ENCODE measurements around the gene WDR47. TPM values are rescaled to one million over a fixed set of nuclear protein-coding genes. Genes with fewer than 3 reads are reported as not detected.
"Not testable (repeated sequence)": the region's sequence is repeated elsewhere in the genome, so short reads cannot be mapped to it uniquely, and the experiment has no call there.

WDR47 gene
- total RNA-seq, 1 experiment from 2014 or later = 19.5 TPM

GRCh38 chr1:109052145-109052544, 10.2 kb upstream of the WDR47 start:
- DNase-seq (ENCODE audit: low spot score) = not testable (repeated sequence)

GRCh38 chr1:109050228-109050995, 8.5 kb upstream of the WDR47 start:
- DNase-seq (ENCODE audit: low spot score) = no peak

GRCh38 chr1:109048335-109048734, 6.4 kb upstream of the WDR47 start:
- DNase-seq (ENCODE audit: low spot score) = no peak

GRCh38 chr1:109047339-109047738, 5.4 kb upstream of the WDR47 start:
- DNase-seq (ENCODE audit: low spot score) = no peak

GRCh38 chr1:109046671-109047070, 4.8 kb upstream of the WDR47 start:
- no peak for DNase-seq (ENCODE audit: low spot score)

GRCh38 chr1:109045595-109045994, 3.7 kb upstream of the WDR47 start:
- DNase-seq (ENCODE audit: low spot score) = no peak

- no peak for DNase-seq (ENCODE audit: low spot score)
These were observed 797 bp downstream of the WDR47 start for GRCh38 chr1:109040989-109041620.

- no peak for DNase-seq (ENCODE audit: low spot score)
These were observed 1.3 kb downstream of the WDR47 start for GRCh38 chr1:109040627-109040988.

GRCh38 chr1:109034382-109034781, 7.5 kb downstream of the WDR47 start:
- DNase-seq (ENCODE audit: low spot score) = no peak

GRCh38 chr1:109029493-109029892, 12.4 kb downstream of the WDR47 start:
- DNase-seq (ENCODE audit: low spot score) = not testable (repeated sequence)

GRCh38 chr1:109027841-109028240, 14.1 kb downstream of the WDR47 start:
- no peak for DNase-seq (ENCODE audit: low spot score)

GRCh38 chr1:109025694-109026093, 16.2 kb downstream of the WDR47 start:
- peak; percentile 62 for DNase-seq (ENCODE audit: low spot score)

- no peak for DNase-seq (ENCODE audit: low spot score)
These were observed 17.3 kb downstream of the WDR47 start for GRCh38 chr1:109024646-109025045.

GRCh38 chr1:109020693-109021257, 21.1 kb downstream of the WDR47 start:
- no peak for DNase-seq (ENCODE audit: low spot score)

GRCh38 chr1:109017719-109018118, 24.2 kb downstream of the WDR47 start:
- not testable (repeated sequence) for DNase-seq (ENCODE audit: low spot score)

- DNase-seq (ENCODE audit: low spot score) = no peak
These were observed 24.8 kb downstream of the WDR47 start for GRCh38 chr1:109017134-109017533.

GRCh38 chr1:109011335-109011734, 30.6 kb downstream of the WDR47 start:
- no peak for DNase-seq (ENCODE audit: low spot score)

- peak; percentile 2 for DNase-seq (ENCODE audit: low spot score)
These were observed 45.3 kb downstream of the WDR47 start for GRCh38 chr1:108996622-108997021.

GRCh38 chr1:108983114-108983513, 58.8 kb downstream of the WDR47 start:
- no peak for DNase-seq (ENCODE audit: low spot score)

- no peak for DNase-seq (ENCODE audit: low spot score)
These were observed 65.2 kb downstream of the WDR47 start for GRCh38 chr1:108976658-108977057.

- DNase-seq (ENCODE audit: low spot score) = no peak
These were observed 69.0 kb downstream of the WDR47 start for GRCh38 chr1:108972951-108973350.

GRCh38 chr1:108969346-108969745, 72.6 kb downstream of the WDR47 start:
- no peak for DNase-seq (ENCODE audit: low spot score)

- DNase-seq (ENCODE audit: low spot score) = peak; percentile 83
These were observed 78.7 kb downstream of the WDR47 start, which contains the start of gene CLCC1 for GRCh38 chr1:108963052-108963686. CLCC1 (minus strand) TSS chr1:108963484; CDS start chr1:108950437, 13,047 bp downstream.
